Stimulated activated CD4-positive, alpha-beta T cell treated with anti-CD3 and anti-CD28 coated beads, Interleukin-15, amount 100 ng/mL, for 48 hours (primary cell): ENCODE measurements around the gene H2BK1.

ENCODE experiments used
- DNase-seq, 2 donors: peaks; one replicate each; pipeline ENCODE4 v3.0.0-alpha.2; 2020; ENCODE audit warnings: low read depth in 2 of 2

H2BK1 gene

DNA sequence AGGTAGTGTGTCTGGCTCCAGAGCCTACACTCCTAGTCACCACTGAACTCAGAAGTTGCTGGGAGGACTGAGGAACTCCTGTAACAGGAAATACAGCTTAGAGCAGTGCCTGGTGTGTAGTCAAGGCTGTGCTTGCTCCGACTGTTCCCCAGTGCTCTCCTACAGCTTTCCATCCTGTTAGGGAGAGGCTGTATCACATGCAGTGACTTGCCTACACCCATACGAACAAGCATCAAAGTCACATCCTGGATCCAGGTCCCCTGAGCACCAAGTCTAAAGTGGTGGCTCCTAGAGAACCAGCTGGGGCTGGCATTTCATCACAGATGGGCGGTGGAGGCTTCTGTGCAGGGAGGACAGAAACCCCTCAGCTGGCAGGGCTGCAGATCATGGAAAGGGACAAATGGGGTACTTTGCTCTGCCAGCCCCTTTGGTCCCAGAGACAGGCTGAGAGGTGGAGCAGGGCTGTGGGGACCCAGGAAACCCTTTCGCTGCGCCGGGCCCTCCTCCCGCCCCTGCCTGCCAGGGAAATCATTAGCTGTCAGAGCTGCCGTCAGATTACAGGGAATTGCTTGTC is 30.9 kb downstream of the H2BK1 start:
- DNase-seq = no peak

DNA sequence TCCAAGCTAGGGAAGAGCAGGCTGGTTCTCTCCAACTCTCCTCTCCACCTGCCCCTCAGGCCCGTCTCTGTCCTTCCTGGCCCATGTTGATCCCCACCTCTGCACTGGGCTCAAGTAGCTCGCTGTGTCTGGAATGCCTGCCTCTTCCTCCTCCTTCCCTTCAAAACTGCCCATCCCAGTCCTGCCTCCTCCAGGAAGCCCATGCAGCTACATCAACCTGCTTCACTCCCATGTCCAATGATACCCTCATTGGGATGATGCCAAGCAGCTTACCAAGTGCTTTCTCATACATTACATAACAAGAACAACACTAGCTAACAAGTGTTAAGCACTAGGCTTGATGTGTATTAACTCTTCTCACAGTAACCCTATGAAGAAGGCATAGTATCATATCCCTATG is 31.5 kb downstream of the H2BK1 start:
- DNase-seq = no peak

DNA sequence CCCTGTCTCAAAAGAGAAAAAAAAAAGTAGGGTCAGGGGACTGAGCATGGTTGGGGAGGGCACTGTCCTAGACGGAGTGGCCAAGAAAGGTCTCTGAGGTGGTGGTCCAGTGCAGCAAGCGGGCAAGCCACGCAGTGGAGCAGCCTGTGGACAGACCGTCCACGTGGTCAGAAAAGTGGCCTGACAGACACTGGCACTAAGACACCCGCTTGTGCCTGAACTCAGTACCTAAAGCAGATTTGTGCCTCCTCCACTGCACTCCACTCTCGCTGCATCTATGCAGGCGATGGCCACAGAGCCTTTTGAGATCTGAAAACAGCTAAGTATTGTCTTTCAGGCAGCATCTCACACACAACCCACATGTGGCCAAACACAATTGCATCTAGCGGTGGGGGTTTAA is 32.1 kb downstream of the H2BK1 start:
- no peak for DNase-seq

DNA sequence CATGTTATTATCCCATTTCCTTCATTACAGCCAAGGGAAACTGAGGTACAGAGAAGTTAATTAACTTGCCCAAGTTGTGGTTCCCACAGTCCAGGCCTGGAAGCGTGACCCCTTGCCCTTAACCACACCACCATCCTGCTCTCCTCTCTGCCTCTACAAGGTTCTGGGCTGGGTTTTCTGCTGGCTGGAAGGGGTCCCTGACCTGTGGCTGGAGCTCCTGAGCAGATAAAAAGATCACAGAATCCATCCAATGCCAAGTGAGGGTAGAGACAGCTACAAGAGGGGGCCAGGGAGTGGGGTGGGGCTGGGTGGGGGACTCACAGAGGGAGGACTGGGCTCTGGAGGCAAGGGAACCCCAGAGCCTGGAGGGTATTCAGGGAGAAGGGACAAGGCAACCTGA is 33.0 kb downstream of the H2BK1 start:
- no peak for DNase-seq

DNA sequence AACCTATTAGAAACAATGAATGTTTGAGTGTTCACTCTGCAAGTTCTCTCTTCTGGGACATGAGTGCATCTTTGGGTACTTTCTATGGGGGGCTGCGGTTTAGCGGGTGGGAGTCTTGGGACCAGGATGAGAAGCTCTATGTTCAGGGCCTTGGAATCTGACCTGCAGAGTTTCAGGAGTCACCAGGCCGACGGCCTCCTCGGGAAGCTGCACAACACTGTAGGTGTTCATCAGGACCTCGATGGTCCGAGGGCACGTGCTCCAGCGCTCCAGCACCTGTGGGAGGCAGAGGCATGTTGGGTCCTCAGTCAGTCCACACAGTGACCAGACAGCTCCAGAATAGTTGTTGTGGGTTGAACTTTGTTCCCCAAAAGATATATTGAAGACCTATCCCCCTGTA is 33.9 kb downstream of the H2BK1 start:
- no peak for DNase-seq

DNA sequence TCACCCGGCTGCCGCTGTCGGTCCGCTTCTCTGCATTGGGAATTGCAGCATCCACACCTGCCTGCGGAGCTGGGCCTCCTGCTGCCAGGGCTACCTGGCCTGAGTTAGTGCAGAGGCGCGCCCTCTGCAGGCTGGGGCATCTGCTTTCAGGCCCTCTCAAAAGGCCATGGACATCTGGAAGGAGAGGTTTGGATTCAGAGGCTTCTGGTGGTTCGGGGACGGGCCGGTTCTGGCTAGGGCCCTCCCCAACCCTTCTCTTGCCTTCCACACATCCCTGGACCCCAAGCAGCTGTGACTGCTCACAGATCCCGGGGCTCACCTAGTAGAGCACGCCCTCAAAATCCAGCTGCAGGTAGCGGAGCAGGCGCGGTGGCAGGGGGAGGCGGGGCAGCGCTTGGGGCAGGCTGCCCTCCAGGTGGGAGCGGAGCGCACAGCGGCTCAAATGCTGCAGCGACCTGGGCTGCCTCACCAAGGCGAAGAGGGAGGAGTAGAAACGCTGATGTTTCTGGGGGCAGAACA is 34.4 kb downstream of the H2BK1 start:
- DNase-seq = no peak

DNA sequence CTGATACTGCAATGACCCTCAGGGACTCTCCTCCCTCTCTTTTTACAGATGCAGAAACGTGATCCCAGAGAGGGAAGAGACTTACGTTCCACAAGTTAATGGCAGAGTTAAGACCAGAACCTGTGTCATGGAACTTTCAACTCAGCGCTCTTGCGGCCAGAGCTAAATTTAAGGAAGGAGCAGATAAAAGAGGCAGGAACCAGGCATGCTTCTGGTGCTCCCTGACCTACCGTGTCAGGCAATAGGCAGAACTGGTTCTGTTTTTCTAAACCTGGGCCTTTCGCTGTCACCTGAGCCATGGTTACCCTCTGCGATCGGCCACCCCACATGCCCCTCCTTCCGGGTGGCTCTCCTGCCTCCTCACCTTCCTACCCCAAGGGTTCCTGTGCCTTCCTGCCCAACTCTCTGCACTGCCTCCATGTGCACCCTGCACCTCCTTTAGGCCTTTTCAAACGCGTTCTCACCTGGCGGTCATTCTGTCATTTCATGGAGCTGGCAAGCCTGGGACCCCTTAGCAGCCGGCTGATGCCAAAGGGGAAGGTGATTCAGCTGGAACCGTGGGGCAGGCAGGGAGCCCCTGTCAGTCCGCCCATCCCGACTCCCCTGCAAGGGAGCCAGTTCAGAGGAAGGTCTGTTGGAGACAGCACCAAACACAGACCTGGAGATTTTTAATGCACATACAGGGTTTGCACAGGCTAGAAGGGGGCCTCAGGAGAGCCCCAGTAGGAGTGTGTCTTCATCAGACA is 35.1 kb downstream of the H2BK1 start:
- DNase-seq = no peak

DNA sequence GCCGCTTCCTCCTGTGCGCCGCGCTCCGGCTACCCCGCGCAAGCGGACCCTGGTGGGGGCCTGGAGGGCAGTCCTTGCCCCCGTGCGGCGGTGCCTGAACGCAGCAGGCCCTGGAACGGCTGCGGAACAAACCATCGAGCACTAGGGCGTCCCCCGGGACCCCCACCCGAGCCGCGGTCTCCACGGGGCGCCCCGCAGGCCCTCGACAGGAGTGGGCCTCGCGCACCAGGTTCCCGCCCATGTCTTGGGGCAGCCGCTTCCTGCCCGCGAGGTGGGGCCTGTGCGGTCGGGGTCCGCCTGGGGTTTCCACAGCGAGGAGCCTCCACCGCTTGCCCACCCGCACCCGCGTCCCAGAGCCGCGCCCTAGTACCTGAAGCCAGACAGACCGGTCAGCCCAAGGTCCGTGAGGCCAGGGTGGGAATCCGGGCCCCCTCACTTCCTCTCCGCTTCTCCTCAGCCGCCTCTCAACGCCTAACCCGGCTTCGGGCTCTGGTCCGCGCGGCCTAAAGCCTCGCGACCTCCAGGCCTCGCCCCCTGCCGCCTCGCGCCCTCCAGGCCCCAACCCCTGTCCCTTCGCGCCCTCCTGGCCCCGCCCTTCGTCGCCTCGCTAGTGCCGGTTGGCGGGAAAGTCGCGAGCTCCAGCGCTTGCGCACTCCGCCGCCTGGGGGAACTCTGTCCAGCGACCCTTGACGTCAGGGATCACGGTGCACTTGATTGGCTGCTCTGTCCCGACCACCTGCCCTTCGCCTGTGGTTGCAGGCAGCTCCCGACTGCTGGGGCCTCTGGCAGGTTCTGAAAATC is 35.8 kb downstream of the H2BK1 start:
- peak; percentile 22 to 24 for DNase-seq

DNA sequence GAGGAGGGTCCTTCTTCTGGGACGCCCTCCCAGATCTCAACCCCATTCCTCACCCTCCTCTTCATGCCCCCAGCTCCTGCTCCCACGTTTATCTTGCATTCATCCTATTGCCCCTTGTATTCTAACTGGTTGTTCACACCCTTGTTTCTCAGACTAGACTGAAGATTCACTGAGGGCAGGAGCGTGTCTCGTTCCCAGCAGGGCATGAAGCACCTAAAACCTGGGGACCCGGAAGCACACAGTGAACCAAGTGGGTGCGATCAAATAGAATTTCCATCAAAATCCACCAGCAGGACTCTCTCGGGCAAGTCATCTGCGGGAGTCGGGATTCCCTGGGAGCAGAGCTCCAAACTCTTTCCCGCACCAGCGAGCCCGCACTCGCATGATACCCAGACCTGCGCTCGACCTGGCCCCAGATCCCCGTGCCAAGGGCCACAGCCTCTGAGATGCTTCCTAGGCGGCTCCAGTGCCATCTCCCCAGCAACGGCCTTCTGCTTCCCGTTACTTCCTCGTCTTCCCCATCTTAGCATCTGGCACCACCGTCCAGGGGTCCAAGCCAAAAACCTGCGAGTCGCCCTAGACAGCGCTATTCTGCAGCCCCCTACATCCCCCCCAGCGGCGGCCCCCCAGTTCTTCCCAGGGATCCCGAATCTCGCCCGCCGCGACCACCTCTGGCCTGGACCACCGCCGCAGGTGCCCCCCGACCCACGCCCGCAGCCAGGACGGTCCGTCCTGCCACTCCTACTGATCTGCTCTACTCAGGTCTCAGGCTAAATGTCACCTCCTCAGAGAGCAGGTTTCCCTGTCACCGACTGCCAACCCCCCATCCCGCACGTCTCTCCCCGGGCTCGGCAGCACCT is 36.7 kb downstream of the H2BK1 start:
- no peak for DNase-seq

DNA sequence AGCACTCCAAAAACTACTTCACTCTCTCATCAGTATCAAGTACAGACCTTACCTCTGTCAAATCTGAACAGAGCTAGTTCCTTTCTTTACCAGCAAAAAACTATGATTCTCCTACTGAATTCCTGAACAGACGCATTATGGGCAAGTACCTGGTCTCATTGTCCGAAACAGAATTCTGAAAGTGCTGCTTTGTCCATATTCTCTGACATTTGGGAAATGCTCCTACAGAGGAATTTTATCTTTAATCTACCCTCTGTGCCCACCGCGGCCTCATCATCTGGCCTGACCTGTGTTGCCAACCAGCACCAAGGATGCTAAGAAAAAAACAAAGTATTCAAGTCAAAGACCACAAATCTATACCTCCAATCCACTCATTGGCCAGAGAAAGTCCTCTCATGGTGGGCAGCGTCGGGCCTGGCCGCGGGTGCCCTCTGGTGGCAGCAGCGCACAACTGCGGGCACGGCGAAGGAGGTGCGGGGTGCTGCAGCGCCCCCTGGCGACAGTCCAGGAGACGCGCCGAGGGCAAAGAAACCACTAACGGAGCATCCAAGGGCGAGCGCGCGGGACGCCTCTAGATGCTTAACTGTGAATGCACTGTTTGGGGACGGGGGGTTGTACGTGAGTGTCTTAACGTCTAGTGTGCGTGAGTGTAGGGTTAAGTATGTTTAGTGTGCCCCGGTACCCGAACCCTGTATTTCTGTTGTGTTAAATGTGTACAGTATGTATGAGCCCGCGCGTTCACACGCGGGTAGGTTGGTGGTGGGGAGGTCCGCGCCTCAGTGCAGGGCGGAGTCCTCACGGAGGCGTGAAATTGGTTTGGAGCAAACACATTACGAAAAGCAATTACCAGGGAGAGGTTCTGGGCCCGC is 37.8 kb downstream of the H2BK1 start:
- DNase-seq = peak; percentile 66 to 75

DNA sequence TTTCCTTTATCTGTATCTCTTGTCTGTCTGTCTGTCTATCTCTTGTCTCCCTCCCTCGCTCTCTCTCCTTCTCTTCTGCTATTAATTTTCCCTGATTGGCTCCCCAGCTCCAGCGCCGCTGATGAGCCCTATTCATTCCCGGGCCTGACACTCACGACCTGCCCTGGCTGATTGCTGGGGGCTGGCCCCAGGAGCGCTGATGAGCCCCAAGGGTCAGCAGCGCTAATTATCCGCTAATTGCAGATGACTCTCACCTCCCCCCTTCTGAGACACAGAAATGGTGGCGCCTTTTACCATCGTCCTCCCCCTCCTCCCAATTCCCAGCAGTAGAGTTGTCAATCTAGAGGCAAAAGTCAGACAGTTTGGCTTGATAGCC is 41.5 kb downstream of the H2BK1 start:
- DNase-seq = no peak

DNA sequence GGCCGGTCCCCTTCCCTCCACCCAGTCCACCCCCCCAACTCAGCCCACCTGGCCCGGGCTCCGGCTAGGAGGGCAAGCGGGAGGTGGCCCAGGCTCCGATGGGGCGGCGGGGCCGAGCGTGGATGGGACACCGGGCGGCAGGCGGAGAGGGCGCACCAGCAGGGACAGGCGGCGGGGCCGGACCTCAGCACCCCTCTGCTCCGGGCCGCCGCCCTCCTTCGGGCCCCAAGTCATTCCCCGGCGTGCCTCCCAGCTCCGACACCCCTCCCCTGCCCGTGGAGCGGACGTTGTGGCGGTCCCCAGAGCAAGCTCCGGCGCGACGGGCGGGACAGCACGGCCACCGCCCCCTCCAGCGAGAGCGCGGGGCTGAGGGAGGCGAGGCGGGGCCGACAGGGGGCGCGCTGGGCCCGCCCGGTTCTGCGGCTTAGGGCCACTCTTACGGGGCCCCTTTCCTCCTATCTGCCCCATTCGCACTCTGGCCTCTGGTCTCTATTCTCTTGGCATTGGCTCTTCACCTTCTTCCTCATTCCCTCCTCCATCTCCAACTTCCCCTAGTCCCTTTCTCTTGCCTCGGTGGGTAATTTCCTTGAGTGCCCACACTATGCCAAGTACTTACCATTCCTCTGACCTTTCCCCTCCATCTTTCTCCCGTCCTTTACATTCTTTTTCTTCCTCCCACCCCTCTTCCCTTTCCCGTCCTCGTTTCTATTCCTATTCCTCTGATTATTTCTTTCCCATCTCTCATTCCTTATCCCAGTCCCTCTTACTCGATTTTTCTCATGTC is 42.1 kb downstream of the H2BK1 start:
- DNase-seq = peak in 1 of 2 donors; percentile 52

DNA sequence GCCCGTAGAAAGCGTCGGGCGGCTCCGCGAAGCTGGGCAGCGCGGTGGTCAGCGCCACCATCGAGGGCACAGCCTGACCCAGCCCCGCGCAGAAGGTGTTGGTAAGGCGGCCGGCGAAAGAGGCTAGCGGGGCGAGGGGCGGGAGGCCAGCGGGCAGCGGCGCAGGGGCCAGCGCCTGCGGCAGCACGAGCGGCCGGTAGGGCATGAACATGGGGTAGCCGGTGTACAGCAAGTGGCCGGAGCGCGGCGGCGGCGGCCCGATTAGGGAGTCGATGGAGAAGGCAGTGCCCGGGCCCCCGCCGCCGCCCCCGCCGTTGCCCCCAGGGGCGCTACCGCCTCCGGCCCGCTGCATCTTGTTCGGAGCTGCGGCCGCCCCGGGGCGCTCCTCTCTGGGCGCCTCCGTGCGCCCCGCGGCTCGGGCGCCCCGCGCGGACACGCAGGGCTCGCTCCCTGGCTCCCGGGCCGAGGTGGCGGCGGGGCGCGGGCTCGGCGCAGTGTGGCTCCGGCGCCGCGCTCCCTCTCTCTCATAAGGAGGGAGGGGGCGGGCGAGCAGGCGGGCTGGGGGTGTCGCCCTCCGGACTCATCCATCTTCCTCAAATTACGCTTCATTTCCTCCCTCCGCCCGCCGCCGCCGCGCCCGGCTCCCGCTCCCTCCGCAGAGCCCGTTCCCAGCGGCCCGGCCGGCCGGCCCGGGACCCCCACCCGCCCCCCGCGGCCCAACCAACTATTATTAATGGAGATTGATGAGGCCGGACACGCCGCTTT is 42.9 kb downstream of the H2BK1 start, which contains the start of gene GBX1:
GBX1 (minus strand) TSS at position 498 of the 765 bp plus-strand sequence; CDS start at position 352, 146 bp downstream.
- no peak for DNase-seq

DNA sequence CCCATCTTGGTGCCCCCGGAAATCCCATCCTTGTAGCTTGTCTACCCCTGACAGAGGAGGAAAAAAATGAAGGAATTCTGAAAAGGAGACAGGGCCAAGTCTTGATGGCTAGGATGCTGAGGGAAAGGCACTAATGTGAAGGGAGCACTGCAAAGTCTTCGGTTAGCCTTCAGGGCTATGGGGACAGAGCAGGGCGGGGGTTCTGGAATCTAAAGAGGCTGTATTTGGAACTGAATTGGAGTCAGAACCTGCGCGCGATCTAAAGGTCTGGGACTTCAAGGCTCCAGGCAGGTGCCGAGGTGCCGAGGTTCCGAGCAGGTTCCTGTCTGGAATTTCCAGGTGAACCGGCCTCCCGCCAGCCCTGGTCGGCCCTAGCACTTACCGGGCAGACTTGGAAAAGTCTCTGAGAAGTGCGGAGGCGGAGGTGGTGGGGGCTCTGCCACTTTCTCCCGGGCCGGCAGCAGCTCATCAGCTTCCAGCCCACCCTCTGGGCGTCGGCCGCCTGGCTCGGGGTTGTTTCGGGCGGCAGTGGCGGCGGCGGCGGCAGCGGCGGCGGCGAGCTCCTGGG is 43.6 kb downstream of the H2BK1 start:
- DNase-seq = no peak

DNA sequence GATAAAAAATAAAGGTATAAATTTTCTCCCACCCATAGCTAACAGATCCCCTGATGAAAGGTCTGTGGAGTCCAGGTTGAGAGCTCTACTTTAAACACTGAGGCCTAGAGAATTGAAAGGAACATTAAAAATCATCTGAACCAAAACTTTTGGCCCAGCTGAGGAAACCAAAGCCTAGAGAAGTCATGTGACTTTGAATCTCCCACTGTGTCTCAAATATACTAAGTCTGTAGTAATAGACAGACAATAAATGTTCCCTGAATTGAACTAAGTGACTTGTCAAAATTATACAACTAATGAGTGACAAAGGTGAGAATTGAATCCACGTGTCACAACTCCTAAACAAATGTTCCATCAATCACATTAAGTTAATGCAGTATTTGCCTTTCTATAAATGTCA is 48.5 kb downstream of the H2BK1 start:
- no peak for DNase-seq
